Measurements from ENCODE around the gene BUB1. TPM values are rescaled to one million over a fixed set of nuclear protein-coding genes. Genes with fewer than 3 reads are reported as not detected.

The BUB1 gene
- total RNA-seq (2022; extraction: Qiagen RNA extraction; ENCODE audit: low read depth), result 40.2 to 51.4 TPM (median 49.8 TPM) in 5 replicates

DNA sequence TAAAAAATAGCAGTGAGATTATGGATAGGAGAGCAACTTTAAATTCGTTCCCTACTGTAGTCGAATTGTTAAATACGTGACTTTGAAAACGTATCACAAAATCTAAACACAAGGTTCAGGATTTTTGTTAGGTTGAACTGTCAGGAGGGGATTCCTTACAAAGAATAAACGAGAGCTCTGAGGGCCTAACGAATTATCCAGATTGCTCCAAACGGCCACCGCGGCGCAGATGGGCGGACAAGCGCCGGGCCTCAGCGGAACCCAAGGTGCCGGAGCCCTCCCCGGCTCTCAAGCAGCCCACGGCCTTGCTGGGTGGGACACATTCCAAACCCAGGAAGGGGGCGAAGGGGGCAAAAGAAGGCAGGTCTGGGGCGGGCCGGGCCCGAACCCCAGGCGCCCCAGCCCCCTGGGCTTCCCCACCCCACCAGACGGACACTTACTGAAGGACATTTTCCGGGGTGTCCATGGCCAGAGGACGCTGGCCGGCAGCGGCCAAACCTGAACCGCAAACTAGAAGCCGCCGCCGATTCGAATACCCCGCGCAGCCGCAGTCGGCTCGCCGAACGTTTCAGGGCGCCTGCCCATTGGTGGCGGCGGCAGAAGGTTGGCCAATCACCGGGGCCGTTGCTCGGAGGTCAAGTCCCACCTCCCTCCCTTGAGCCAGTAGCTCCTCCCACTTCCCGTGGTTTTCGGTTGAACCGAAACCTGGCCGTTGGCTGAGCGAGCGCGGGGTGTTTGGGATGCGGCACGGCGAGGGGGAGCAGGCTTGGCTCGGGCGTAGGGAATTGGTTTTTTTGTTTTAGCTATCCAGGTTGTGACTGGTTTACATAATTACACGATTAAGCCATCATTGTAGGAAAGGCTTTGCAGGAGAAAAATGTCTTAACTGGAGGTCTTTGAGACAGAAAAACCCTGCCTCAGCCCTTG is at the start of gene BUB1:
BUB1 (minus strand) TSS at position 534 of the 927 bp plus-strand sequence; CDS start at position 466, 68 bp downstream.

Other genes starting within 250 kb of the BUB1 start
- gene LIMS4, start 205.2 kb downstream of the BUB1 start, total RNA-seq (2022; extraction: Qiagen RNA extraction; ENCODE audit: low read depth), result 0.32 to 0.99 TPM (median 0.59 TPM) in 5 replicates
- gene RGPD6, start 100.8 kb downstream of the BUB1 start, total RNA-seq (2022; extraction: Qiagen RNA extraction; ENCODE audit: low read depth), result 7.4 to 14.8 TPM (median 11.0 TPM) in 5 replicates
- not detected in 5 replicates for gene ACOXL, start 54.5 kb upstream of the BUB1 start, total RNA-seq (2022; extraction: Qiagen RNA extraction; ENCODE audit: low read depth)